GM18520 (cell line): ENCODE data around the gene NEB.
"Not testable (repeated sequence)": the region's sequence is repeated elsewhere in the genome, so short reads cannot be mapped to it uniquely, and the experiment has no call there.

ENCODE experiments used
- ATAC-seq: cut with Tn5 transposase; IDR thresholded peaks from one replicate; pipeline ENCODE4 v1.9.1; 2021; ENCODE audit not compliant: unreplicated experiment

The NEB gene

DNA sequence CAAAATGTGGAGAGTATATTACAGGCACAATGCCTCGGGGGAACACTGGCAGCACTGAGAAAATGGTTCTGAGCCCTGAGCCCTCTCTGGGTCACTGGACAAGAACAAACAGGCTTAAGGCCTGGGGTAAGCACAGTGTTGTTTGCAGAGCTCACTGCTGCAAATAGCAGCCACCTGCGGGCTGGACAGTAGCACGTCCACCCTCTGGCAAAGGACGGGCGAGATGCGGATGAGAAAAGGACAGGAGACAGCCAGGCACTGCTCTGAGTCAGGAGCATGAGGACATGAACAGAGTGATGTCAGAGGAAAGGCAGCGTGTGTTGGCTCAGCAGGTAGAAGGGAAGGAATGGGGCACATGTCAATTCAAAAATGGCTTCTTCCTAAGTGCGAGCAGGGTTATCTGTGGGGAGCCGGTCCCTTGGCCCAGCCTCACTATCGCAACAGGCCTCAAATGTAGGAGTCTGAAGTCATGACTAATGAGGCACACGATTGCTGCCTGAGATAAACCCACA, 25.9 kb upstream of the NEB start:
- ATAC-seq, result no peak

- no peak for ATAC-seq
These were observed 24.5 kb upstream of the NEB start for GRCh38 chr2:151758744-151759143.

GRCh38 chr2:151757861-151758260, 23.6 kb upstream of the NEB start:
- no peak for ATAC-seq

DNA sequence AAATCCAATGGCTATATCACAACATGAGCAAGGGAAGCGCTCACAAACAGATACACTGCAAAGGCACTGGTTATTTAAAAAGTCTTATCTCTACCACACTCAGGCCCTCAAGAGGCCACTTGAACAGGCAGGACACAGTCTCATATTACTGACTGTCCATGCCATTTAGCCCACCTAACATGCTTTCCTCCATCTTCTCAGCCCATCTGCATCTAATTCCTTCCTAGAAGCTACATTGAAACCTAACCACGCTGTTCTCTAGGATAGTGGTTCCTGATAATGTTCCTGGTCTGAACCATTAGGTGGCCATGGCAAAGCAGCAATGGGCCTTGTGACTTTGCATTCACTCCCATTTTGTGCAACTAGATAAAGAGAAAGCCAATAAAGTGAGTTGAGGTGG, 22.5 kb upstream of the NEB start:
- ATAC-seq, result no peak

DNA sequence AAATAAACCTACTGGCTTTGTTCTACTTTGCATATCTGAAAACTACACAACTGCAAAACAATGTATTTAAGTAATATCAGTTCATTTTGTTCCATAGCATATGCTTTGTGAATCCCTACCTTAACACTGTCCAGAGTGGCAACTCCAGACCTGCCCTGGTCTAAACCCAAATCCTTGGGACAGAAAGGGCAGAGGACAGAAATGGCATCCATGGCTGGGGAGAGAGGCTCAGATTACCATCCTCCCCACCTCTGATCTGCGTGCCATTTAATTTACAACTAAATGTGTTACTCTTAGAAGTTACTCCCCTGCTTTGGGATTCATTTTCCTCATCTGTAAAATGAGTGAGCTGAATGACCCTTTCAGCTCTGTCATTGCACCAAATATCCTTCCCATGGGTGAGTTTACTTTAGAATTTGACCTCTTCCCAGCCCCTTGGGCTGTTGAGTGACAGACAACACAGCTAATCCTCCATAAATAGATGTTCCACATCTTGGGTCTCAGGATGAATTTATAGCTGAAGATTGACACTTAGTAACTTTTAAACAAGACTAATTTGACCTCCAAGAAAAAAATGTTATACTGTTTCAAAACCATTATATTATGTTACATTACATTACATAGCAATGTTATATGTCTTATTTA, 20.1 kb upstream of the NEB start:
- ATAC-seq, result no peak

GRCh38 chr2:151753540-151753939, 19.3 kb upstream of the NEB start:
- ATAC-seq, result no peak

DNA sequence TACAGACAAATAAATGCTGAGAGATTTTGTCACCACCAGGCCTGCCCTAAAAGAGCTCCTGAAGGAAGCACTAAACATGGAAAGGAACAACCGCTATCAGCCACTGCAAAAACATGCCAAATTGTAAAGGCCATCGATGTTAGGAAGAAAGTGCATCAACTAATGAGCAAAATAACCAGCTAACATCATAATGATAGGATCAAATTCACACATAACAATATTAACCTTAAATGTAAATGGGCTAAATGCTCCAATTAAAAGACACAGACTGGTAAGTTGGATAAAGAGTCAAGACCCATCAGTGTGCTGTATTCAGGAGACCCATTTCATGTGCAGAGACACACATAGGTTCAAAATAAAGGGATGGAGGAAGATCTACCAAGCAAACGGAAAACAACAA, 11.0 kb upstream of the NEB start:
- ATAC-seq, result not testable (repeated sequence)

DNA sequence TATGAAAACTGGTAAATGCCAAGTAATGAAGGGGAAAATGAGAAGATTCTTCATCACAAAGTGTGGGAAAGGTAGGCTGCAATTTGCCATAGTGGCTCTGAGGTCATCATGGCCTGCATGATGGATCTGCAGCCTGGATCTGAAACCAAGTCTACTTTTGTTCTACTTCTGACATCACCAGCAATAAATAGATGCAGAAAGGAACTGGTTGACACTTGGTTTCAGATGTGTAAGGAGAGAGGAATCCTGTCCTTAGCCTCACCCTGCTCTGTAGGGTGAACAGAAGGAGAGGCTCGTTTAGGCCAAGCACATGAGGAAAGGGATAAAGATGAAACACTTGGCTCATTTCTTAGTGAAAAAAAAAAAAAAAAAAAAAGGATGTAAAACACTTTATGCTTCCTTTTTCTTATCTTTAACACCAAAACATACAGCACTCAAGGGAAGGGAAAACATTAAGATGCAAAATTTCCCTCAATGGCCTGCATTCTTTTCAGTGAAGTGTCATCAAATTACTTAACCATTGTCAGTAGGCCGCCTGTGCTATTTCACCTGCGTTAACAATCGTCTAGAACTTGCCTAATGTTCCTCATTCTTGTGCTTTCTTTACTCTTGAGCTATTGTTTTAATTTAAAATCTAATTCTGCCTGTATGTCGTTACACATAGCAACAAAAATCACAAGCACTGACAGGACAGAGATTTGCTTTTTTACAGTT, 3.9 kb downstream of the NEB start:
- no peak for ATAC-seq

- ATAC-seq, result no peak
These were observed 4.4 kb downstream of the NEB start for GRCh38 chr2:151729837-151730236.

DNA sequence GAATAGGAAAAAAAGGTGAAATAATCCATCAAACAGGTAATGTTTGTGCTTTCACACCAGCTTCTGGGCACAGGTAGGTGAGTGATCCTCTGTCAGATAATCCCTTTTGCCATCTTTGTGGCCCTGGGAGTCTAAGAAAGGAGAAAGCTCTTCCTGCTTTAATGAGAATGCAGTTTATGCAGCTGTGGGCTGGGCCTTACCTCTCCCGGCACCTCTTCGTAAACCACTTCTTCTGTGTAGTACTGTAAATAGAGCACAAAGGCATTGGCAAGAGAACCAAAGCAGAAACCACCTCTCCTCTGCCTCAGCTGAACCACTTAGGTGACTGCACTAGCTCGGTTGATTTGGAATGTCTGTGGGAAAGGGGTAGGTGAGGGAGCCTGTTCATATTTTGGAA, 4.9 kb downstream of the NEB start:
- ATAC-seq, result no peak

GRCh38 chr2:151728804-151729414, 5.4 kb downstream of the NEB start:
- ATAC-seq, result no peak

DNA sequence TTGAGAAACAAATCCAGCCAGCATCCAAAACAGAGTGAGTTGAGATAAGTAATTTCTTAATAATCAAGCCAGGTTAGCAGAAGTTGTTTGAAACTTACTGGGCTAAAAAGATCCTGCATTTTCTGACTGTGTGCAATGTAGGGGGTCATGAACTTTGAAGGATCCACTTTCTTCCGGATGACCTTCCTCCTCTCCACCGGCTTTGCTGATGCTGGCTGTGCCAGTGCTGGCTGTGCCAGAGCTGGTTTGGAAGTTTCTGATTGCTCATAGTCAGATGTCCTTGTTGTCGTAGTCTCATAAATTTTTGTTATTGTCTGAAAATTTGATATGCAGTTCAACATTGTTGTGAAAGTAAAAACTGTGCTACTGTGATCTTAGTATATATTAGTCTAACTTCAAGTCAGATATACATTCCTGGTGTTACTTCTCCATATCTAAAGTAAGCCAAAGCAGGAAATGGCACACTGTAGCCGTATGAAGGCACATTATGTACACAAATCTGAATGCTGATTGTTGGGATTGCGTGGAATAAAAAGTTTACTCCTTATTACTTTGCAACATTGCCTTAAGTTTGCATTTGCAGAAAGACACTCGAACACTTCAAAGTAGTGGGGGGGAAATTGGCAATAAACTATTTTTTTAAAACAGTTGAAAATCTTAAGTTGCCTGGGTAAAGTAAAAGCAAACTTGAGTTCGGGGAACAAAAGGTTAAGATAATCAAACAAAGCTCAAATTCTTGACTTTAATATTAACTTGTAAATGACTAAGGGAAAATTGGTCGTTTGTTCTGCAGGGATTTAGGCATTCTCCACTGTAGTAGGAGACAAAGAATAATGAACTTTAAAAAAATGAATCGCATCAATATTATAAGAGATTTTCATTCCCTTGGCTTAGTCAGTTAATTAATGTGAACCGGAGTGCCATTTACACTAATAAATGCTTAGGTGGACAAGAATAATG, 6.4 kb downstream of the NEB start:
- no peak for ATAC-seq

- ATAC-seq, result no peak
These were observed 13.1 kb downstream of the NEB start for GRCh38 chr2:151721161-151721560.

DNA sequence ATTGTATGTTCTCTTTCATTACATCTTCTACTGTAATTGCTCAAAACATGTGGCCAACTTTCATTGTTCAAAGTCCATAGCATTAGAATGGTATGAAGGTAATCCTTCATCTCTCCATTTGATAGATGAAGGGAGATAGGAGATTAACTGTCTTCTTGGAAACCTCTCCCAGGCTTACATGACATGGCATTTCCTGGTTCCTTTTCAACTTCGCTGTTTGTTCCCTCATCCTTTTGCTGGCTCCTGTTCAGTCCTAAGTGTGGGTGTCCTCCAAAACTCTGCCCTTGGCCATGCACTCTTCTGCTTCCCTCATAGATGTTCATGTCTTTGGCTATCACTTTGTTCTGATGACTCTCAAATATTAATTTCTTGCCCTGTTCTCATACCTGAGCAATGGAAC, 13.8 kb downstream of the NEB start:
- no peak for ATAC-seq

DNA sequence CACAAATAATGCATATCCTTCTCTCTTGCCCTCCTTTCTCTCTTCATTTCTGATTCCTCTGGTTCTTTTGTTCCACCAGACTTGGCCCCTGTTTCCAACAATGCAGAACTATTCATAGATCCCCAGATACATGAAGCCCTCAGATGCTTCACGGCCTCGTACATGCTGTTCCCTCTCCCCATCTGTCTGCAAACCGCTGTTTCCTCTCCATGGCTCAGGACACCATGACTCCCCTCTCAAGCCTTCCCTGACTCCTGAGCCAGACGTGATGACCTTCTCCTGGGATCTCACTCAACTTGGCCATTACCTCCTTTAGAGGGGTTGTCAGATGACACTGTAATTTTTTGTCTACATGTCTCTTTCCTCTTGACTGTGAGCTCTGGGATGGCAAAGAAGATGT, 15.5 kb downstream of the NEB start:
- no peak for ATAC-seq

- no peak for ATAC-seq
These were observed 16.0 kb downstream of the NEB start for GRCh38 chr2:151718247-151718646.

- no peak for ATAC-seq
These were observed 17.6 kb downstream of the NEB start for GRCh38 chr2:151716721-151717120.

DNA sequence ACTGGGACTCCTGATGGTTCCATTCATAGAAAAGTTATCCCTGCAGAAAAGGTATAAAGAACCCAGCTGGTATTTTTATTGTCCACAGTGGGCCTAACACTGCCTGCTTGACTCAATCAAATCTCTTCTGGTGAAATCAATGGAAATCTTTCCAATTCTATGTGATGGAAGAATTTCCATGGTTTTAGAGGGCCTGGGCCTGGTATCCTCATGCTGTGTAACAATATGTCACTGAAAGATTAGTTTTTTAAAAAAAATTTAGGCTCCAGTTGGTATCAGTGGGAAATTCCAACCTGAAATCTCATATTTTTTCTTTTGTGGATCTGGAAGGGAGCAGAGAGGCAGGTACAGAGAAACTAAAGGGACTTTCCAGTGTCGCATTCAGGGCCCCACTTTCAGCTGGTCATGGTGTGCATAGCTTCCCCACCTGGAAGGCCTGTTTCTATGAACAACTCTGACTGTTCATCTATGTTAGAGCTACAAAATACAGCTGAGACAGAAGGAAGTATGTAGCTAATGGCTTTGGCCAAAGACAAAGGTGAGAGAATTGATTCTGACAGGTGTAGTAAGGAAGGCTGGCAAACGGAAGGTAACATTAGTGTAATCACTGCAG, 20.9 kb downstream of the NEB start:
- ATAC-seq, result no peak

DNA sequence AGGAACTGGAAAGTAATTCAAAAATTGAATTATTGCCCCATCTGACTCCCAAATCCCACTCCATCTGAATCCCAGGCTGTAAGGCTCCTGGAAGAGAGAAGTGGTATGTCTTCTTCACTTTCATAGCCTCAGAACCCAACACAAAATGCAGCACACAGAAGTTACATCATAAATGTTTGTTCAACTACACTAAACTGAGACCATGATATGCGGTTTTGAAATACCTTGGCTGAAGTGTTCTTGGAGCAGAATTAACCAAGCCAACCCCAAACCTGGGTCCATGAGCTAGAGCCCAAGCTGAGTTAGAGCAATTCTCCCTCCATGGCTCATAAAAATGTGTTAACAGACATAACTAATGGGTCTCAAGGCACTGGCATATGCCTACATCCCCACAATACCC, 23.3 kb downstream of the NEB start:
- ATAC-seq, result no peak

DNA sequence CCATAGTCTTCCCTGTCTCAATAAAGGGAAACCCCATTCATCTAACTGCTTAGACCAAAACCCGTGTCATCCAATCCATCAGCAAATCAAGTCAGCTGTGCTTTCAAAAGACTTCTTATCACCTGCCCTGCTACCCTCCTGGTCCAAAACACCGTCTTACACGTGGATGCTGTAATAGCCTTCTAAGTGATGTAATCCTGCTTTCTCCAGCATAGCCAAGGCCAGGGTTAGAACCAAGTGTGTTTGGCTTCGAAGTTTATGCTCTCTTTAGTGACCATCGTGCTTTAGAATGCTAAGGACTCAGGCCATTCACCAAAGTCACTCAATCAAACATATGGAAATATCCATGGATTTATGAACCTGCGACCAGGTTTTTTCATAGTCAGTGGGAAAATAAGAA, 25.5 kb downstream of the NEB start:
- no peak for ATAC-seq

DNA sequence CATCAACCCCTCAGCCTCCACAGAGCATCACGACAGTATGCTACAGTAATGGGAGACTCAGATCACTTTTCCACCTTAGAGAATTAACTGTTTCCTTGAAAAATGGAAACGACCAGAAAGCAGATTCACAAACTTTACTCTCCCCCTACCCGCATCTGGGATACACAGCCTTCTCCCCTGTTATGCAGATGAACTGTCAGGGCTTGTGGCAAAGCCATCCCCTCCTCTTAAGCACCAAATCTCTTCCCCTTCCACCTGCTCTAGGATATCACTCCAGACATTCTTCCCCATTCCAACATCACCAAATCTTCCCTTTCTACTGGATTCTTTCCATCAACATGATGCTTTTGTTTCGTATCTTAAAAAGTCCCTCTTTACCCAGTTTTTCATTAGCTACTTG, 26.4 kb downstream of the NEB start:
- no peak for ATAC-seq
